NCI-H1694 (cell line): ENCODE results near the gene MYNN.

Source experiments
- DNase-seq: peaks from one replicate; lab custom pipeline; 2025; lab: John Stamatoyannopoulos, UW

Gene MYNN

DNA sequence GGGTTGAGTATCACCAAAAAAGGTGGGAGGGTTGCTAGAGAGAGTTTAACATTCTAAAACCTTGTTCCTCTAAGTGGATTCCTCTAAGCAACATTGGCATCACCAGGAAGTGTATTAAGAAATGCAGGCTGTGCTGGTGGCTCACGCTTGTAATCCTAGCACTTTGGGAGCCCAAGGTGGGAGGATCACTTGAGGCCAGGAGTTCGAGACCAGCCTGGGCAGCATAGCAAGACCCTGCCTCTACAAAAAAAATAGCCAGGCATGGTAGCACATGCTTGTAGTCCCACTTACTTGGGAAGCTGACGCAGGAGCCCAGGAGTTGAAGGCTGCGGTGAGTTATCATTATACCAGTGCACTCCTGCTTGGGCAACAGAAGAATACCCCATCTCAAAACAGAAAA lies 4.6 kb downstream of the MYNN start:
- no peak for DNase-seq

DNA sequence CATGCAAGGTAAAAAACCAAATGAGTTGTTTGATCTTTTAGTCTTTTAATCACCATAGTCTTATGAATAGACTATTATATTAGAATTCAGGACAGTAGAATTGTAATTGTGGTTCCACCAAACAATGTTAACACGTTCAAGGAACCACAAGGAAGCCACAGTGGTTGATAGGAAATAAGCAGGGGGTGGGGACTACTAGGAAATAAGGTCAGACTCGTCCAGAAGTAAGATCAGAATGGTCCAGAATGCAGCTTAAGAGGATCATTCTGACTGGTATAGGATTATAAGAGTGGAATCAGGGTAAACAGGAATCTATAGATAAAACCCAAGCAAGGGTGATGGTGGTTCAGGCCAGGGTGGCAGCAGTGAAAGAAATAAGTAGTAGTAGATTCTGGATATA lies 7.5 kb downstream of the MYNN start:
- DNase-seq: no peak

DNA sequence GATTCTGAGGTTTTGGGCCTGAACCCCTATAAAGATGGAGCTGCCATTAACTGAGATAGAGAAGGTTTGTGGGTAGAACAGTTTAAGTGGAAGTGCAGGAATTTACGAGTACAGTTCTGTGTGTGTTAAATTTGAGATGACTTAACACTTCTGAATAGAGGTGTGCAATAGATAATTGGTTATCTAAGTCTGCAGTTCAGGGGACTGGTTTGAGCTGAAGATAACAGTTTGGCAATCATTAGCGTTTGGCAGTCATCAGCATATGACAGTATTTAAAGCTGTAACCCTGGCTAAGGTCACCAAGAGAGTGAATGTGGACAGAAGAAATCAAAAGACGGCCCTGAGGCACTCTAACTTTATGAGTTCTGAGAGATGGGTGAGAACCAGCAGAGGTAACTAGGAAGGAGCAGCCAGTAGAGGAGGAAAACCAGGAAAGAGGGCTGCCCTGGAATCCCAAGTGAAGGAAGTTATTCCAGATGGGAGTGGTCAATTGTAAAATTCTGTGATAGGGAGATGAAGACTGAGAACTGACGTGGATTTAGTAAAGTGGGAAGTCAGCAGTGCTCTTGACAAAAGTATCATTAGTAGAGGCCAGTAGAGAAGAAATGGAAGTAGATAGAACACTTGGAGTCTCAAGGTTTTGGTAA lies 8.1 kb downstream of the MYNN start:
- no peak for DNase-seq

DNA sequence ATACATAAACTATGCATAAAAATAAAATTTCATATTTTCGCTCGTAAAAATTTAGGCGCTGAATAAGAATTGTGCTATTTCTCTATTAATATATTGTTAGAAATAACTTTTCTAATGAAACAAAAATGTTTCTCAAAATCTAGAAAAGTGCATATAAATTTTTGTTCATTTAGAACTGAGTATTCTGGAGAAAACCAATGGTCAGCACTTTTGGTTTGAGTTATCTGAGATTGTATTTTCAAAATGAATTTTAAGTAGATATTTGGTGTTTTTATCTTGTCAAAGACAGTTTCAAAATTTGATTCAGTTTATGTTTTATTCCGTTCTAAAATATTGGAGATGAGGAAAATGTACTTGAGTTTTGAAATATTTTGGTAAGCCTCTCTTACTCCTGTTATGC lies 13.9 kb downstream of the MYNN start:
- DNase-seq: no peak

DNA sequence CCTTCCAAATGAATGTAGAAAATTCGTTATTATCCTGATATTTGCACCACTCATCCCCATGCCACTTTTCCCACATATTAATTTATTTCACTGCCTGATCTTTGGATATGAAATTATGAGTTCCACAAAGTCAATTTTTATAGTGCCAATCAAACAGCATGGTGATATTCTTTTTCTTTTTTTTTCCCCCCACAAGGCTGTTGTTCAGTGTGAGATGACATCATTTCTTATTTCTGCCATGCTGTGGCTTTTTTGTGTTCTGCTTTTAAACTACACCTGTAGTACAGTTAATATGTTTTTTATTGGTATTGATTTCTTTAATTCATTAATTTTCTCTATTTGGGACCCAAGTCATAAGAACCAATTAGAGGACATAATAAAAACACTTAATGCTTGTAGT lies 14.6 kb downstream of the MYNN start:
- DNase-seq: no peak

DNA sequence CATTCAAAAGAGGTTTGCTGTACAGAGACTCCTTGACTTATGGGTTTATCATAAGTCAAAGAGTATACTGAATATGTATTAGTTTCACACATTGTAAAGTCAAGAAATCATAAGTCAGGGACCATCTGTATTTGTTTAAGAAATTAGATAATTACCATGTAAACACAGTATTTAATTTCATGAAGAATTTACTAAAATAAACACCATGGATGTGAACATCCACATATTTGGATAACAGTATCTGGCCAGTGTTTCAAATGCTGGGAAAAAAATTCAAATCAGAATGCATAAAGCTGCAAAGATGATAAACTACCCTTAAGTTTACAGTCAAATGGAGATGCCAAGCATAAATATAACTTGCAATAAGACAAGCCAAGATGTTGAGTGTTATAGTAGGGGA lies 17.0 kb downstream of the MYNN start:
- no peak for DNase-seq

DNA sequence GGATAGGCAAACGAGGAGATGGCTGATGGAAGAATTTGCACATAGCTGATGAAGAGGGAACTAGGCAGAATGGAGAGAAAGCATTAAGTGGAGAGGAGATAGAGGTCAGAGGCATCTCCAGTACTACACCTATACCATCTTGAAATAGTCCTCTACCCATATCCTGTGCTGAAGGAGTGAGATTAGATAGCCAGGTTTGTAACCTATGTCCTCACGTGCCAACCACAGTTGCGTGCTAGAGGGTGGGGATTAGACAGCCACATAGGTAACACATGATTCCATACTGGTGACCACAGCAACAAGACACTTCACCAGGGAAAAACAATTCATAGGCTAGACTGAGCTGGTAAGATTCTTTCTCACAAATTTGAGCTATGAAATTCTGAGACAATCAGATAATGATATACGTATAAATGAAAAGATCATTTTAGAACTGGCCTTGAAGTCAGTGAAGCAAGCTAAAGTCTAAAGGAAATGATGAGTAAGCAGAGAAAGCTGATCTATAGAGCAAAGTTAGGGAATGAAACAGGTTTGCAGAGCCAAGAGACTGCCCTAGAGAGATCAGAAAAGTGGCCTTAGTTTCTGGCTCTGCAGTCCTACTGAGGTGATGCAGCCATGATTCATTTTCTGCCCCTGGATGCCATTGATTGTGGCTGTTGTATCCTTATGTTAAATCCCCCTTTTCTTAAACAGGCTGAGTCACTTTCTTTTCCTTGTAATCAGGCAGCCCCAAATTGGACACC lies 17.7 kb downstream of the MYNN start:
- DNase-seq: no peak

DNA sequence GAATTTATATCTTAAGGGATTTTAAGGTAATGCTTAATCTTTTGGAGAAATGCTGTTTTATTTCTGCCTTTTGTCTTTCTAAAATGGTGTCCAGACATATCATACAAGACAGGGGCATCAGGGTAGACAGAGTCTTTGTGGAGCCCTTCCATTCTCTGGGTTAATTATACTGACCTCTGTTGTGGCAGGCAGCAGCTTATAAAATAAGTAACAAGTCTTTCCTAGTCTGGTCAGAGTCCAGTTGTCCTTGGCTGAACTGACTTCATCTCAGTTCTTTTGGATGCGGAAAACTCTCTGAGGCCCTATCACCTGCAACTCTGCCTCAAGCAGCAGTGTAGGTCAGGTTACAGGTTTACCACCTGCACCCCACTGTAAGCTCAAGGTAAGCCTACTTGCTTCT lies 19.2 kb downstream of the MYNN start:
- DNase-seq: no peak

DNA sequence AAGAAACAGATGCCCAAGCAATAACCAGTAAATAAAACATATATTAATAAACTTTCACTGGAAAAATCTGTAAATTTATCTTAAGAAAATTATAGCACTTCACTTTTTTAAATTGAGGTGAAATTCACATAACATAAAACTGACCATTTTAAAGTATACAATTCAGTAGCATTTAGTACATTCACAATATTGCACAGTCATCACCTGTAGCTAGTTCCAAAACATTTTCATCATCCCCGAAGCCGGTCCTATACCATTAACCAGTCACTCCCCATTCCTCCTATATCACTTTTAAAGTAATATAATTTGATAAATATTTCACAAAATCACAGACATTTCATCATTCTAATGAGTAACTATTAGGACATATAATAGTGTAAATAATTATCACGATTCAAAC lies 31.5 kb downstream of the MYNN start:
- no peak for DNase-seq

DNA sequence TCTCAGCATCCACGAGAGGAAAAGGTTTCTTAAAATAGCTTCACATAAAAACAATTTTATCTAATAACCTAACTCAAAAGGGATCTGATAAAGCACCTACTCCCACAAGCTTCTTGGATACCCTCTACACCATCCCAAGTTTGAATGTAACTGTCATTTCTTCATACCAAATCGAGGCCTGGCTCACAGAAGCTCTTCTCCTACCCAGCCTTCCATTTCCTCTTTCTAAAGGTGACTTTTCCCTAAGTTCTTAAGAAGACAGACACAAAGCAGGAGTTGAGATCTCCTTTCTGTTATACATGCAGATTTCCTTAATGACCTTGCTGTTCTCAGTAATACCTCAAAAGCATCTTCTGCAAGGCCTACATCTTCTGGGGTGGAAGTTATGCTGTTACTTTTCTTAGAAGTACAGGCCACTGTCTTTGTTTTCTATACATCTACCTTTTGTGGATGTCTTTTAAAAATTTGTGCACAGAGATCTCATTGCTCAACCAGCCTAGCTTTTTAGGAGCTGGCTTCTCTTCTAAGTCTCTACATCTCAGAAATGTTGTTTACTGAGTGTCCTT lies 36.1 kb downstream of the MYNN start:
- no peak for DNase-seq

DNA sequence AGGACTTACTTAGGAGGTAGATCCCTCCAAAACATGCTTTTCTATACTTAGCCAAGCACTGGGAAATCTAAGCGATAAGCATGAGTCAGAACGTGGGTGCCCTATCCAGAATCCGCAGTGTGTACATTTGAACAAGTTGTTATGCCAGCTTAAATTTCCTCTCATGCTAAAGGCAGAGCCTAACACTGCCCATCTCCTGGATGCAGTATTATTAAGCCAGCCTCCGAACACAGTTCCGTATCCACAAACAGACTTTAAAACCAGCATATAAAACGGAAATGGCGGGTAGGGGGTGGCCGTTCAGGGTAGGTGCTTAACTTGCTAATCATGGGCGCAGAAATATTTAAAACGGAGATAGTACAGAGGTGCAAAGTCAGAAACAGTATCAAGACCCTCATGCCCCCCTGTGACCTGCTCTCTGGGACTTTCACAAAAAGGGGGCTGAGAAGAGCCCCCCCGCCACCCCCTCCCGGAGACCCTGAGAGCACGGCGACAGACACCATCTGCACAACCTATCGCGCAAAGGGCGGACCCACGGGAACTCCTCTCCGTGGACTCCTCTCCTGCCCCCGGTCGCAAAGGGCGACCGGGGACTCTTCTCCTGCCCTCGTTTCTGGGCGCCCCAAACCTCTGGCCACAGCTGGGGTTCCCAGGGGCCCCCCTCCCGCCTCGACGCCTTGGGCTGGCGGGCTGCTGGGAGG lies 38.6 kb downstream of the MYNN start:
- DNase-seq: no peak

DNA sequence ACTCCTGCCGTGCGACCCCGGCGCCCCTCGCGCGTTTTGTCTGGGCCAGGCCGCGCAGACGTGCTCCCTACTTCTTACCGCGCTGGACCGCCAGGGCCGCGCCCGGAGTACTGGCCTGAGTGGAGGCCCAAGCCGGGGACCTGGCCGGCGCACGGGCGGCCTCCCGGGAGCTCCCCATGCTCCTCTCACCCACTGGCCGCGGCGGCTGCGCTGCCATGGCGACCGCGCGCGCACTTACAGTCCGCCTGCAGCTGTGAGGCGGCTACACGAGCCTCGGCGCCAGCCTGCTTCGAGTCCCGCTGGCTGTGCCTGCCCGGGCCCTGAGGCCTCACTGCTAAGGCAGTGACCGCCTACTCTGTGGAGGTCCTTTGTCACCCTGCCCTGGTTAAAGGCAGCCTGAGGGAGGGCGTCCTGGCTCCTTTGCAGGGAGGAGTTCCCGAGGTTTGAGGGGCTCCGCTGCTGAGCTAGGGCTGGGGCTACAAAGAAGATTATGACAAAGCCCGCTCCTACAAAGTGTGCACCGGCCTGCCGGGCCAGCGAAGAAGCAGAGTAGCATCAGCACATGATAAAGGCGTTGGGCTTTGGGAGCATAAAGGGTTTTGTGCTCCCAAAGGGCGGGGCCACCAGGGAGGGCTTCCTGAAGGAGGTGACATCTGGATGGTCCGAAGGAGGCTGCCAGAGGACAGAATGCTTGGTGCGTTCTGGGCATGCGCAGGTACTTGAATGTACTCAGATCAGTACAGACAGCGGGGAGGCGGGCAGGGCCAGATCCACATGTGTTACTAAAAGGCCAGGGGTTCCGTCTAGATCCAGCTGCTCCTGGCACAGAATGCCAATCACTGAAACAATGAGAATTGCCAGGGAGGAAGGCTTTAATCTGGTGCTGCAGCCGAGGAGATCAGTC lies 39.4 kb downstream of the MYNN start, which contains the start of the genes LRRC34 and LRRIQ4:
LRRC34 (minus strand) TSS at position 573 of the 904 bp plus-strand sequence; CDS start at position 217, 356 bp downstream.
LRRIQ4 (plus strand) TSS at position 539 of the 904 bp plus-strand sequence. CDS start 9,052 bp downstream, outside the sequence.
- peak; percentile 84 for DNase-seq

DNA sequence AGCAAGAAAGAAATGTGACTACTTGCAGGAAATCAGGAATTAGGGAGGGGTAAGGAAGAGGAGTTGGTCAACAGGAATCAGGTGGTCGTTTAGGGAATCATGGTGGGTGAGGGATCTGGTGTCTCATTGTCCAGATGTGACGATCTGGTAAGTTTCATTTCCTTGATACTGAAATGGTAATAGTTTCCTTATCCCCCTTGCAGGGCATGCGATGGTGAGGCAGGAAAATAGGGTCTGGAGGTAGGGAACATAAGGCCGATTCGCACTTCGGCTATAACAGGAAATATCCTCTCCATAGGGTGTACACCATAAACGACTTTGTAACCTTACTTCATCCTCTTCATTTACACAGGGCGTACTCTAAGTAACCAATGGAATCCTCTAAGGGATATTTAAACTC lies 40.1 kb downstream of the MYNN start:
- no peak for DNase-seq

DNA sequence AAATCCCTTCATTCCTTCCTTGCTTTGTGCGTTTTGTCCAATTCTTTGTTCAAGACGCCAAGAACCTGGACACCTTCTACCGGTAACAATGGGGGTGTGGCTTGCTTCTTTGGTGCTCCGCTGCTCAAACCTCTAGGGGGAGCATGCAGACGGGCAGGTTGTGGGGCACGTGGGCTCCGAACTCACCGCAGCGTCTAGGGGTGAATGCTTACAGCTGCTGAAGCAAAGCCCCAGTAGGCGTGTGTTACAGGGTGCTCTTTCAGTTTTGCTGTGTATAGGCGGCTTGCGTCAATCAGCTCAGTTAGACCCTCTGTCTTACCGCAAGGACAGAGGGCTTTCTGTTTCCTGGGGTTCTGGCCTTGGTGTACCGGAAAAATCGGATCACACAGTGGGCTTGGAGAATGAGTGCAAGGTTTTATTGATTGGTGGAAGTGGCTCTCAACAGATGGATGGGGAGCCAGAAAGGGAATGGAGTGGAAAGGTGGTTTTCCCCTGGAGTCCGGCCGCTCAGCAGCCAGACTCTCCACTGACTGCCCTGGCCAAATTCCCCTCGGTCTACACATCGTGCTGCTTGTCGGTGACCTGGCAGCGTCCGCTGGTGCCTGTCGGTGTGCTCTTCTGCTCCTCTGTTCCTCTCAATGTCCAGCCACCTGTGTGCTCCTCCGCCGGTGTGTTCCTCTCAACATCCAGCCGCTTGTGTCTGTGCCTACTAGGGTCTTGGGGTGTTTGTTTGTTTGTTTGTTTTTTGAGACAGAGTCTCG lies 40.7 kb downstream of the MYNN start:
- peak; percentile 43 for DNase-seq

DNA sequence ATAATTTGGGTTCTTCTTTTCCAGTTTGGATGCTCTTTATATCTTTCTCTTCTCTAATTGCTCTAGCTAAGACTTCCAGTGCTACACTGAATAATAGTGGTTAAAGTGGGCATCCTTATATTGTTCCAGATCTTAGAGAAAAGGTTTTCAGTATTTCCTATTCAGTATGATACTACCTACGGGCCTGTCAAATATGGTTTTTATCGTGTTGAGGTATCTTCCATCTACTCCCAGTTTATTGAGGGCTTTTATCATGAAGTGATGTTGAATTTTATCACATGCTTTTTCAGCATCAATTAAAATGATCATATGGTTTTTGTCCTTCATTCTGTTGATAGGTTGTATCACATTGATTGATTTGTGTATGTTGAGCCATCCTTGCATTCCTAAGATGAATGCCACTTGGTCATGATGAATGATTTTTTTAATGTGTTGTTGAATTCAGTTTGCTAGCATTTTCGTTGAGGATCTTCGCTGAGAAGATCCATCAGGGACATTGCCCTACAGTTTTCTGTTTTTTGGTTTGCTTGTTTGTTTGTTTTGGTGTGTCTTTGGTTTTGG lies 42.5 kb downstream of the MYNN start:
- DNase-seq: no peak

DNA sequence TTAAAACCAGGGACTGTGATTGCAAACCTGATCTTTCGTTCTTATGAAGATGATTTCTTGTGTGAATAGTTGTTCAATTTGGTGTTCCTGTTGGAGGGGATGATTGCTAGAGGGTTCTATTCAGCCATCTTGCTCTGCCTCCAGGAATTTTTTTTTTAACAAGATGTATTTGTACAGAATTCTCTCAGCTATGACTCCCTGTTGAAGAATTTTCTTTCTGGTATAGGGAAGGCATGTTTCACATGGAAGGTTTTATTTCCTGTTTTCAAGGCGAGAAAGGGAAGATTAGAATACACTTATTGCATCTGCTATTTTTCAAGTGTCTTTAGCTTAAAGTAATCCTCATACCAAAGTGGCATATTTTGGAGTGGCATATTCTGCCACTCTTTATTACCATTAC lies 45.1 kb downstream of the MYNN start:
- no peak for DNase-seq

DNA sequence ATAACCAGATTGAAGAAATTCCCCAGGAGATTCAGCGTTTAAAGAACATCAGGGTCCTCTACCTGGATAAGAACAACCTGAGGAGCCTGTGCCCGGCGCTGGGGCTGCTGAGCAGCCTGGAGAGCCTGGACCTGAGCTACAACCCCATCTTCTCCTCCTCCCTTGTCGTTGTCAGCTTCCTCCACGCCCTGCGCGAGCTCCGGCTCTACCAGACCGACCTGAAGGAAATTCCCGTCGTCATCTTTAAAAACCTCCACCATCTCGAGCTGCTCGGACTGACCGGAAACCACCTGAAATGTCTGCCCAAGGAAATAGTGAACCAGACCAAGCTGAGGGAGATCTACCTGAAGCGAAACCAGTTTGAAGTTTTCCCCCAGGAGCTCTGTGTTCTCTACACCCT lies 48.9 kb downstream of the MYNN start:
- no peak for DNase-seq

DNA sequence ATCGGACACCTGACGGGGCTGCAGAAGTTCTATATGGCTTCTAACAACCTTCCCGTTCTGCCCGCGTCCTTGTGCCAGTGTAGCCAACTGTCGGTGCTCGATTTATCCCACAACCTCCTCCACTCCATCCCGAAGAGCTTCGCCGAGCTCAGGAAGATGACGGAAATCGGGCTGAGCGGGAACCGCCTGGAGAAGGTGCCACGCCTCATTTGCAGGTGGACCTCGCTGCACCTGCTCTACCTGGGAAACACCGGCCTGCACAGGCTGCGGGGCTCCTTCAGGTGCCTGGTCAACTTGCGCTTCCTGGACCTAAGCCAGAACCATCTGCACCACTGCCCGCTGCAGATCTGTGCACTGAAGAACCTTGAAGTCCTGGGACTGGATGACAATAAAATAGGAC lies 49.3 kb downstream of the MYNN start:
- no peak for DNase-seq

DNA sequence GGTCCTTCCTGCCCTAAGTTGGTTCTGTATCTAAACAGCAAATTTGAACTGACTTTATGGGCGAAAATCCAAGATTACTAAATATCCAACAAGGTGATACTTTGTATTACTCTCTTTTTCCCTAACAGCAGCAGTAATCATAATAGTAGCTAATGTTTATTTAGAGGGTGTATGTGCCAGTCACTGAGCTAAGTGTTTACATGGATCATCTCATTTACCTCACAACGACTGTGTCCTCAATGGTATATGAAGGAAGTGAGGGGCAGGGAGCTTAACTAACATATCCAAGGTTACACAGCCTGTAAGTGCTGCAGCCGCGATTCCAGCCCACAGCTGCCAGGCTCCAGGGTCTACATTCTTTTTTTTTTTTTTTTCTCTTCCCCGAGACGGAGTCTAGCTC lies 49.8 kb downstream of the MYNN start:
- DNase-seq: no peak

DNA sequence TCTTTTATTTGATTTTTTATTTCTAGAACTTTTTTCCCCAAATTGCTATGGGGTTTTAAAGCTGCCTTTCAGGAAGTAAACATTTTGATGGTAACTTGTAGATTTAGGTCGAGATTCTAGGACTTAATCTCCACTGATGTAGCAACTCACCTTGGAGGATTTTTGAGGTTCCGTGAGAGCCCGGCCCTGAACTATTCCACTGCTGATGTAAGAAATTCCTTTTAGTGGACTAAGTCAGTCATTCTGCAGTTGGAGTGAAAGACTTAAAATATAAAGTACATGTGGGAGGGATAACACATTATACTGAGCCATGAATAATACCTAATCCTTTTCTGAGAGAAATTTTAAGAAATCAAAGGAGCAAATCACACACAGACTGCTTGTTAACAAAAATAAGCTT lies 52.1 kb downstream of the MYNN start:
- no peak for DNase-seq

DNA sequence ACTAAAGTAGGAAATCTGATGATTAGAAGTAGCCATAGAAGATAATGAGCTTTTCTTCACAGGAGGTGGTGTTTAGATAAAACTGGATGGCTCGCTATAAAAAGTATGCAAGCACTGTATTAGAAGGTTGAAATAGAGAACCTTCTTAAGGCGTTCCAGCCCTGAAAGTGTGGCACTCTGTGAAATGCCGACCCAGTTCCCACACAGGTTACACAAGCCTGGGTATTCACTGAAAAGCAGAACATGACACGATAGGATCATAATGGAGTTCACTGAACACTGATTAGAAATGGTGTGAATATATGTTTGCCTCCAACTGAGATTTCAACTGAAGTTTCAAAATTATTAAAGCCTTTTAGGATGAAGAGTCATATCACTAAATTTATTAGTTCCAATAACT lies 54.5 kb downstream of the MYNN start:
- no peak for DNase-seq
